ENCODE data around the gene CBFB. TPM values are rescaled to one million over a fixed set of nuclear protein-coding genes. Genes with fewer than 3 reads are reported as not detected.

CBFB gene
- total and polyA plus RNA-seq, 2 of the 4 experiments (the other 2 are of a cell fraction): 44.2 to 48.0 TPM

DNA sequence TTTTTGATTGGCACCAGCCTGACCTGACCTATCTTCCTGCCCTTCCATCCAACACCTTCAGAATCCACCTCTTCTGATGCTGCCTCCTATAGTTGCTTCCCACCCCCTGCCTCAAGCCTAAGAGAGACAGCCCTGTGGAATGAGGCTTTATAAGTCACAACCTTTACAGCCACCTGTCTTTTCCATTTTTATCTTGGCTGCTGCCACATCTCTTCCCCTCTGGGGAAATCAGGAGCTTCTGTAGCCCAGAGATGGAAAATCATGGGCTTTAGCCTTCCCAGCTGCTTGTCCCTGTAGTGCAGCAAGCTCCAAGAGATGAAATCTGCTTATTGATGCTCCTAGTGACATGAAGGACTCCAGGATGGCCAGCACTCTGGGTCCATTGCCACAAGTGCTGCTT is 99.5 kb downstream of the CBFB start:
- no peak overlapping the region for H3K4me2 ChIP-seq (ENCODE audit: low read depth, low read length)
- H4K20me1 ChIP-seq (ENCODE audit: insufficient read depth, low read length): no peaks in the 10 kb centered on the region
- H2BK20ac ChIP-seq (ENCODE audit: low read depth, low read length): no peak overlapping the region
- H4K8ac ChIP-seq (ENCODE audit: low read depth in 2 of 2, low read length in 2 of 2): no peak overlapping the region
- peaks cover 11% of the 10 kb centered on the region for H3K9me1 ChIP-seq (ENCODE audit: insufficient read depth, low read length)
- H4K91ac ChIP-seq (ENCODE audit: insufficient read depth, low read depth, low read length): no peak overlapping the region
- H3K4me1 ChIP-seq (ENCODE audit: control insufficient read depth, insufficient read depth, low read length): no peaks in the 10 kb centered on the region
- no peak overlapping the region for H4K5ac ChIP-seq (ENCODE audit: low read depth, low read length)
- no peaks in the 10 kb centered on the region for H3K27me3 ChIP-seq (ENCODE audit: control insufficient read depth, insufficient read depth, low read length)
- no peak overlapping the region for H2AK9ac ChIP-seq (replicated peaks; ENCODE audit: low read depth, low read length, poor library complexity)
- dilution Hi-C loops (cut with HindIII; ENCODE audit: low sequenced_read_pairs, unreplicated experiment) (no loop called here), intact Hi-C loops (cut with micrococcal nuclease) (no loop called here), in situ Hi-C loops (cut with MboI; ENCODE audit: low sequenced_read_pairs) (no loop called here)
- CTCF ChIA-PET: no interaction called here
- no peak overlapping the region for H2AFZ ChIP-seq (replicated peaks; ENCODE audit: low read length, poor library complexity)
- POLR2A ChIA-PET (ENCODE audit: unreplicated experiment): no interaction called here
- H3K9ac ChIP-seq (ENCODE audit: low read depth, low read length): no peak overlapping the region
- no peak for ATAC-seq (ENCODE audit: low read depth)
- H3K36me3 ChIP-seq (ENCODE audit: control insufficient read depth, insufficient read depth, low read length): peaks cover 25% of the 10 kb centered on the region
- no peak overlapping the region for H2BK15ac ChIP-seq (ENCODE audit: low read depth, low read length)
- H3K9me3 ChIP-seq (ENCODE audit: control insufficient read depth, insufficient read depth, low read length): no peaks in the 10 kb centered on the region
- no peak overlapping the region for H3K27ac ChIP-seq (ENCODE audit: insufficient read depth, low read length)
- no peak for TF ChIP-seq MAFK (IDR thresholded peaks at IDR 0.05; ENCODE audit: low read depth, low read length)
- TF ChIP-seq FOS (IDR thresholded peaks at IDR 0.05; ENCODE audit: low read depth, low read length): no peak
- TF ChIP-seq RFX5 (IDR thresholded peaks at IDR 0.05; ENCODE audit: low read depth, low read length): no peak
- no peak for TF ChIP-seq RAD21 (IDR thresholded peaks at IDR 0.05; ENCODE audit: low read length)
- no peak for TF ChIP-seq MXI1 (IDR thresholded peaks at IDR 0.05; ENCODE audit: borderline replicate concordance, low read depth, low read length)
- no peak for TF ChIP-seq POLR2A (IDR thresholded peaks at IDR 0.05; ENCODE audit: low read depth, low read length)
- TF ChIP-seq, protein P1, sequence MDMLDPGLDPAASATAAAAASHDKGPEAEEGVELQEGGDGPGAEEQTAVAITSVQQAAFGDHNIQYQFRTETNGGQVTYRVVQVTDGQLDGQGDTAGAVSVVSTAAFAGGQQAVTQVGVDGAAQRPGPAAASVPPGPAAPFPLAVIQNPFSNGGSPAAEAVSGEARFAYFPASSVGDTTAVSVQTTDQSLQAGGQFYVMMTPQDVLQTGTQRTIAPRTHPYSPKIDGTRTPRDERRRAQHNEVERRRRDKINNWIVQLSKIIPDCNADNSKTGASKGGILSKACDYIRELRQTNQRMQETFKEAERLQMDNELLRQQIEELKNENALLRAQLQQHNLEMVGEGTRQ (IDR thresholded peaks at IDR 0.05; ENCODE audit: low read depth, low read length): no peak
- TF ChIP-seq SMC3 (IDR thresholded peaks at IDR 0.05; ENCODE audit: low read depth, low read length): no peak
- DNase-seq: no peak
- H3K79me1 ChIP-seq (ENCODE audit: low read depth in 1 of 2, low read length in 2 of 2): peaks cover 6 to 19% of the 10 kb centered on the region in 2 experiments; a peak in 3 of 4 replicates
- no peak overlapping the region for H3K4ac ChIP-seq (ENCODE audit: low read depth, low read length)
- H3K23ac ChIP-seq (ENCODE audit: low read depth, low read length): no peak overlapping the region
- H2AK5ac ChIP-seq (ENCODE audit: low read depth, low read length): no peak overlapping the region
- no peak overlapping the region for H2BK120ac ChIP-seq (ENCODE audit: low read depth, low read length)
- no peak overlapping the region for H3K14ac ChIP-seq (replicated peaks; ENCODE audit: low read depth, low read length)
- no peak overlapping the region for H2BK5ac ChIP-seq (ENCODE audit: low read depth, low read length, poor library complexity, severe bottlenecking)
- BruUV-seq (replicated peaks): no TSS peak
- H3K18ac ChIP-seq (ENCODE audit: low read depth, low read length): no peak overlapping the region
- no peak overlapping the region for H3K4me3 ChIP-seq (ENCODE audit: insufficient read depth, low read depth, low read length)
- H3K56ac ChIP-seq (ENCODE audit: extremely low read depth, insufficient read depth, low read length): no peak overlapping the region

All from IMR-90 (cell line).